ENCODE measurements around the gene BANP. TPM values are rescaled to one million over a fixed set of nuclear protein-coding genes. Genes with fewer than 3 reads are reported as not detected.
A peak's percentile ranks its signal among the peaks of the same experiment; 100 is the strongest.
"Not testable (repeated sequence)": the region's sequence is repeated elsewhere in the genome, so short reads cannot be mapped to it uniquely, and the experiment has no call there.

The BANP gene
- total and polyA plus RNA-seq, 4 donors = 7.4 to 35.6 (median 19.7) TPM

DNA sequence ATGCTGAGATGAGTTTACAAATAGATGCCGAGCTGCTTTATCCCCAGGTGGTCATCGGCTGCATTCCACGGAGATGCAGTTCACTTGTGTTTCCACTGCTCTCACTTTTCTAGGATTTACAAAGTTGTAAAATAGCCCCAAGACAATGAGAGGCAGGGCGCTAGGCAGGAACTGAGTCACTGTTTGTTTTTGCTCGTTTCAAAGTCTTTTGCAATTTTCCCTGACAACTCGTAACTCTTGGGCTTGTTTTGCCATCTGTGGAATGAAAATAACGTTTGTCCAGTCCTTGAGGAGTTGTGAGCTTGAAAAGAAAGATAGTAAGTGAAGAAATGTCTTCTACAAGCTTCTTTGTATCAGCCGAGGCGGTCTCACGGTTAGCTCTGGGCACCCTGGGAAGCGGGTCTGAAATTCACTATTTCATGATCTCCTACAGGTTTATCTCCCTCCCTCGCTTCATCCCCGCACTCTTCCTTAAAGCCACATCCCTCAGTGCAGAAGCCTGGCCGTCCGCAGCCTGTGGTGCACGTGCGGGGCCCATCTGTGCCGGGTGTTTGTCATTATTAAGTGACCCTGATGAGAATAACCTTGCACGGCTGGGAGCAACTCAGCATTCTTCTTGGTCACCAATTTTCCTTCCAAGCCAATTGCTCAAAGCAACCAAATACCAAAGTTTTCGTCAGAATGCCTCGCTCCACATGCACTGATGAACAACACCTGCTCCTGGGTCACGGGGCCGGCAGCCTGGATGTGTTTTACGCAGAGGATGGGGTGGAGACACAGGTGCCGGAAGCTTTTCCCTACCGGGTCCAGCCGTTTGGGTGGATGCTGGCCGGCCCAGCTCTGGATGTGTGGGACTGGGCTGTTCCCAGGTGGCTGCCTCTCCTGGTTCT is 167.9 kb downstream of the BANP start:
- H3K27ac ChIP-seq (ENCODE audit: low read depth in 1 of 2, low read length in 2 of 2); H3K4me1 ChIP-seq (ENCODE audit: control insufficient read depth in 1 of 2, insufficient read depth in 2 of 2, low read length in 2 of 2); ATAC-seq (ENCODE audit: low FRiP score); H3K4me3 ChIP-seq (ENCODE audit: low read length in 2 of 2); H3K36me3 ChIP-seq (ENCODE audit: control insufficient read depth in 1 of 2, insufficient read depth in 2 of 2, low read length in 1 of 2); DNase-seq; intact Hi-C loops (cut with DNase I); H3K27me3 ChIP-seq (ENCODE audit: control insufficient read depth in 1 of 2, insufficient read depth in 2 of 2, low read length in 1 of 2); H3K9me3 ChIP-seq (ENCODE audit: control insufficient read depth, low read length): not testable (repeated sequence)
- 51% methylated on average over 28 of the region's 28 CpGs for WGBS, 2 donors

DNA sequence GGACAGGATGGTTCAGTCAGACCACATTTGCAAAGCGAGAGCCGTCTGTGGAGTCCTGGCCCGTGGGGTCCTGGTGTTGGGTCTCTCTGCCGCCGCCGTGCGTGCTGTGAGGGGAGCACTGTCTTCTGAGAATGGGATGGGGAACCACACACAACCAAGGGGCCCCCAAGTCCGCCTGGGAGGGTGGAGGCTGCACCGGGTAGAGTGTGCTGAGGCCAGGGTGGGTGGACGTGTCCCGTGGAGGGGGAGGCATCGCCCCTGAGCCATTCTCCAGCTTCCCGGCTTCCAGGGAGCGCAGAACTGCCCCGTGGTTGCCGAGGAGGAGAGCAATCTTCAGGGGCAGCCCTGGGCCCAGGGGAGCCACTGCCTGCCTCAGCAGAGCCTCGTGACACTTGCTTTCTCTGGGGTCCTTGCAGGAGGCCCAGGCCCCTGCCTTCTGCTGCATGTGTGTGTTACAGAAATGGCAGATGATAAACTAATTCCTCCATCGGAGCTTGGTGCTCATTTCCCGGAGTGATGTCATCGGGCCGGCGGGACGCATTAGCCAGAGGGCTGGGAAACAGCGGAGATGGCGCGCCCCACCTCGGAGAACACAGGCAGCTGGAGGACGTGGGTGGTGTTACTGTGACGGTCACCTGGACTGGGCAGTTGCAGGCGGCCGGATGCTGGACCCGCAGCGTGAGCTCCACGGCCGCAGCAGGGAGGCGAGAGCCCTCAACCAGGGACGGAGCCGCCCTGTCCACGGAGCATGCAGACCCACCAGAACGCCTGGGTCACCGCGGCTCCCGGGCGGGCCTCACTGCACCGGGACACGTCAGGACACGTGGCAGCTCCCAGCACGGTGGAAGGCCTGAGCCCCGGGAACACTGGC is 168.9 kb downstream of the BANP start:
- H3K27me3 ChIP-seq (ENCODE audit: control insufficient read depth in 1 of 2, insufficient read depth in 2 of 2, low read length in 1 of 2); H3K27ac ChIP-seq (ENCODE audit: low read depth in 1 of 2, low read length in 2 of 2); H3K9me3 ChIP-seq (ENCODE audit: control insufficient read depth, low read length); H3K36me3 ChIP-seq (ENCODE audit: control insufficient read depth in 1 of 2, insufficient read depth in 2 of 2, low read length in 1 of 2); DNase-seq; H3K4me1 ChIP-seq (ENCODE audit: control insufficient read depth in 1 of 2, insufficient read depth in 2 of 2, low read length in 2 of 2); intact Hi-C loops (cut with DNase I); H3K4me3 ChIP-seq (ENCODE audit: low read length in 2 of 2); ATAC-seq (ENCODE audit: low FRiP score): not testable (repeated sequence)
- 87 to 94% methylated on average over 49 of the region's 49 CpGs for WGBS, 2 donors

DNA sequence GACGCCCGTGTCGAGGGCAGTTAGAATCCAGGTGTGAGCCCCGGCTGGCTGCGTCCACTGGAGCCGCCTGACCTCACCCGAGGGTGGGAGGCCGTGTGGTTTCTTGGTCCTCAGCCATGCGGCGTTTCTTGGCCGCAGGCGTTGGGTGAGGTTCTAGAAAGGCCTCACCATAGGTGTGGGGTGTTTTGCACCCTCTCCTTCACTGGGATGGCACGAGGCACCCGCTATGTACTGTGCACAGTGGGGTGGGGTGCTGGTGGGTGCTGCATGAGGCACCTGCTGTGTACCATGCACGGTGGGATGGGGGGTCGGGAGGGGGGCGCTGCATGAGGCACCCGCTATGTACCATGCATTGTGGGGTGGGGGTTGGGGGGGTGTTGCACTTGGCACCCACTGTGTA is 169.6 kb downstream of the BANP start:
- Histone ChIP-seq H3K4me3 (ENCODE audit: low read length in 2 of 2) (no peak overlapping the region), H3K9me3 (ENCODE audit: control insufficient read depth, low read length) (no peaks in the 10 kb centered on the region), H3K36me3 (ENCODE audit: control insufficient read depth in 1 of 2, insufficient read depth in 2 of 2, low read length in 1 of 2) (no peaks in the 10 kb centered on the region), H3K4me1 (ENCODE audit: control insufficient read depth in 1 of 2, insufficient read depth in 2 of 2, low read length in 2 of 2) (no peaks in the 10 kb centered on the region), H3K27ac (ENCODE audit: low read depth in 1 of 2, low read length in 2 of 2) (no peak overlapping the region), H3K27me3 (ENCODE audit: control insufficient read depth in 1 of 2, insufficient read depth in 2 of 2, low read length in 1 of 2) (no peaks in the 10 kb centered on the region)
- WGBS, 2 donors = 93% methylated on average over 14 to 18 of the region's 18 CpGs
- ATAC-seq (ENCODE audit: low FRiP score) = peak; percentile 30
- DNase-seq = no peak
- intact Hi-C loops (cut with DNase I) = no loop called here

DNA sequence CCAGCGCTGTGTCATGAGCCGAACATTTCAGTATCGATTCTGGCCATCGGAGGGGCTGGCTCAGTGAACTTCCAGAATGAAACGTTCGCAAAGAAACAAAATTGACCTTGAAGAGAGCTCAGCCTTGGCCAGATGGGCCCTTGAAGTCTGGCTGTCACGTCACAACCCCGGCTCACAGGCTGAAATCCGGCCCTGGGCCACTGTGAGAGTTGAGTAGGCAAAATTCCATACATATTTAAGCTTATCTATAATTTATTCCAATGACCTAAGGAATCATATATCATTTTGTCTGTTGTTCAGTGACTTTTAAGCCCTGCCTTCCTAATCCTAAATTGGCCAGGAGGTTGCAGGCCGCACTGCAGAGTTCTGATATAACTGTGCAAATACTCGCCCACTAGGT is 170.2 kb downstream of the BANP start:
- H3K27ac ChIP-seq (ENCODE audit: low read depth in 1 of 2, low read length in 2 of 2); DNase-seq; H3K9me3 ChIP-seq (ENCODE audit: control insufficient read depth, low read length); intact Hi-C loops (cut with DNase I); ATAC-seq (ENCODE audit: low FRiP score); H3K27me3 ChIP-seq (ENCODE audit: control insufficient read depth in 1 of 2, insufficient read depth in 2 of 2, low read length in 1 of 2); H3K36me3 ChIP-seq (ENCODE audit: control insufficient read depth in 1 of 2, insufficient read depth in 2 of 2, low read length in 1 of 2); H3K4me3 ChIP-seq (ENCODE audit: low read length in 2 of 2); H3K4me1 ChIP-seq (ENCODE audit: control insufficient read depth in 1 of 2, insufficient read depth in 2 of 2, low read length in 2 of 2): not testable (repeated sequence)
- 46 to 58% methylated on average over 11 of the region's 11 CpGs for WGBS, 2 donors

DNA sequence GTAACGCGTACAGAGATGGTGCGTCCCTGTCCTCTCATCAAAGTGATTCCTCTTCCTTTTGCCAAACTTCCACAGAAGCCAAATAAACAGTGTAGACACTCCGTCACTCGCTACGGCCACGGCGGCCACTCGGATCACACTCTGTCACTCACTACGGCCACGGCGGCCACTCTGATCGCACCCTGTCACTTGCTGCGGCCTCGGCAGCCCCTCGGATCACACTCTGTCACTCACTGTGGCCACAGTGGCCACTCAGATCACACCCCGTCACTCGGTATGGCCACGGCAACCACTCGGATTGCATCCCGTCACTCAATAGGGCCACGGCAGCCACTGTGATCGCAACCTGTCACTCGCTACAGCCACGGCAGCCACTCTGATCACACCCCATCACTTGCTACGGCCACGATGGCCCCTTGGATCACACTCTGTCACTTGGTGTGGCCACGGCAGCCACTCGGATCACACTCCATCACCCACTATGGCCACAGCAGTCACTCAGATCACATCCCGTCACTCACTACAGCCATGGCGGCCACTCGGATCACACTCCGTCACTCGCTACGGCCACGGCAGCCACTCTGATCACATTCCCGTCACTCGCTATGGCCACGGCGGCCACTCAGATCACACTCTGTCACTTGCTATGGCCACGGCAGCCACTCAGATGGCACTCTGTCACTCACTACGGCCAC is 170.8 kb downstream of the BANP start:
- no peak overlapping the region for H3K27ac ChIP-seq (ENCODE audit: low read depth in 1 of 2, low read length in 2 of 2)
- intact Hi-C loops (cut with DNase I) = no loop called here
- WGBS, 2 donors = 94% methylated on average over 42 of the region's 42 CpGs

More for the DNA sequence above, 170.8 kb downstream of the BANP start:
- H3K4me3 ChIP-seq (ENCODE audit: low read length in 2 of 2) = no peak overlapping the region
- H3K36me3 ChIP-seq (ENCODE audit: control insufficient read depth in 1 of 2, insufficient read depth in 2 of 2, low read length in 1 of 2) = no peaks in the 10 kb centered on the region
- no peaks in the 10 kb centered on the region for H3K4me1 ChIP-seq (ENCODE audit: control insufficient read depth in 1 of 2, insufficient read depth in 2 of 2, low read length in 2 of 2)
- H3K27me3 ChIP-seq (ENCODE audit: control insufficient read depth in 1 of 2, insufficient read depth in 2 of 2, low read length in 1 of 2) = no peaks in the 10 kb centered on the region
- H3K9me3 ChIP-seq (ENCODE audit: control insufficient read depth, low read length) = no peaks in the 10 kb centered on the region
- DNase-seq (no peak), ATAC-seq (ENCODE audit: low FRiP score) (no peak)

Other genes starting within 250 kb of the BANP start
- 10 to 100 TPM; 33.3 to 39.0 TPM for gene KLHDC4, start 185.4 kb upstream of the BANP start, total RNA-seq
- 10 to 100 TPM; 12.0 to 52.3 TPM for gene KLHDC4, start 185.4 kb upstream of the BANP start, polyA plus RNA-seq
- 10 to 100 TPM in 1 of 2 donors, 1 to 10 TPM in 1; 6.8 to 14.5 TPM for gene SLC7A5, start 81.9 kb upstream of the BANP start, total RNA-seq
- 1 to 10 TPM; 1.8 to 2.0 TPM for gene SLC7A5, start 81.9 kb upstream of the BANP start, polyA plus RNA-seq
- not detected for gene CA5A, start 14.9 kb upstream of the BANP start, total RNA-seq
- gene CA5A, start 14.9 kb upstream of the BANP start, polyA plus RNA-seq = under 1 TPM in 1 of 2 donors, not detected in 1; 0.63 TPM

Measured in aorta (tissue), 5 donors.